IgD-negative memory B cell (primary cell): Measurements from ENCODE around the gene WNT5B. TPM values are rescaled to one million over a fixed set of nuclear protein-coding genes. Genes with fewer than 3 reads are reported as not detected.

Source experiments
- H3K27ac Mint-ChIP-seq, 3 donors: one replicate each; pipeline ENCODE4 v1.8.0; 2020 to 2022; ENCODE audit warnings: mild to moderate bottlenecking in 3 of 3, mixed read lengths in 3 of 3, moderate library complexity in 1 of 3
- H3K27me3 Mint-ChIP-seq: one replicate; pipeline ENCODE4 v1.8.0; 2021; ENCODE audit warnings: mixed read lengths
- H3K36me3 Mint-ChIP-seq: one replicate; pipeline ENCODE4 v1.8.0; 2020; ENCODE audit warnings: mild to moderate bottlenecking, mixed read lengths
- H3K4me1 Mint-ChIP-seq, 3 donors: one replicate each; pipeline ENCODE4 v1.8.0; 2020 to 2022; ENCODE audit warnings: mixed read lengths in 3 of 3, mild to moderate bottlenecking in 1 of 3
- H3K4me3 Mint-ChIP-seq, 4 donors: one replicate each; pipeline ENCODE4 v1.8.0; 2020 to 2022; ENCODE audit warnings: mild to moderate bottlenecking in 4 of 4, mixed read lengths in 4 of 4, moderate library complexity in 3 of 4
- H3K9me3 Mint-ChIP-seq, 3 donors: one replicate each; pipeline ENCODE4 v1.8.0; 2020 to 2021; ENCODE audit warnings: mixed read lengths in 3 of 3, mild to moderate bottlenecking in 1 of 3
- polyA plus RNA-seq: library from polyadenylated mRNA; unstranded; fragments of 300-500 nt; fragmentation: Illumina TruSeq; gene quantifications from one replicate; pipeline ENCODE4 v1.2.3, GENCODE V29; 2021

The WNT5B gene
- polyA plus RNA-seq, 1 donor from 2014 or later, result 0.33 TPM

GRCh38 chr12:1645819-1646218, 16.8 kb downstream of the WNT5B start:
- Mint-ChIP-seq H3K4me1 (peaks cover 10 to 12% (median 11%) of the 10 kb centered on the region in 3 donors), H3K9me3 (no peaks in the 10 kb centered on the region), H3K27ac (no peak overlapping the region), H3K36me3 (no peaks in the 10 kb centered on the region), H3K27me3 (peaks cover 8% of the 10 kb centered on the region), H3K4me3 (no peak overlapping the region)

- no peaks in the 10 kb centered on the region for H3K36me3 Mint-ChIP-seq
- H3K9me3 Mint-ChIP-seq, result no peaks in the 10 kb centered on the region
- peaks cover 8% of the 10 kb centered on the region for H3K27me3 Mint-ChIP-seq
- H3K4me1 Mint-ChIP-seq, result peaks cover 10 to 12% (median 11%) of the 10 kb centered on the region in 3 donors
- peak overlapping the region in 3 of 4 donors; percentile 50 to 79 (median 54) for H3K4me3 Mint-ChIP-seq
- peak overlapping the region in 1 of 3 donors; percentile 84 for H3K27ac Mint-ChIP-seq
These were observed 17.7 kb downstream of the WNT5B start for GRCh38 chr12:1646569-1647284.

GRCh38 chr12:1647285-1647669, 18.2 kb downstream of the WNT5B start:
- peaks cover 10 to 12% (median 11%) of the 10 kb centered on the region in 3 donors for H3K4me1 Mint-ChIP-seq
- H3K36me3 Mint-ChIP-seq, result no peaks in the 10 kb centered on the region
- peaks cover 10% of the 10 kb centered on the region for H3K27me3 Mint-ChIP-seq
- no peaks in the 10 kb centered on the region for H3K9me3 Mint-ChIP-seq
- peak overlapping the region in 1 of 3 donors; percentile 84 for H3K27ac Mint-ChIP-seq
- peak overlapping the region in 3 of 4 donors; percentile 50 to 79 (median 54) for H3K4me3 Mint-ChIP-seq

GRCh38 chr12:1650260-1650977, 21.4 kb downstream of the WNT5B start:
- H3K9me3 Mint-ChIP-seq, result no peaks in the 10 kb centered on the region
- no peaks in the 10 kb centered on the region for H3K36me3 Mint-ChIP-seq
- peaks cover 12% of the 10 kb centered on the region for H3K27me3 Mint-ChIP-seq
- H3K27ac Mint-ChIP-seq, result peak overlapping the region in 1 of 3 donors; percentile 3
- no peak overlapping the region for H3K4me3 Mint-ChIP-seq
- peaks cover 10 to 17% (median 11%) of the 10 kb centered on the region in 3 donors for H3K4me1 Mint-ChIP-seq

- no peaks in the 10 kb centered on the region for H3K36me3 Mint-ChIP-seq
- H3K27ac Mint-ChIP-seq, result no peak overlapping the region
- H3K9me3 Mint-ChIP-seq, result no peaks in the 10 kb centered on the region
- peaks cover 10% of the 10 kb centered on the region for H3K27me3 Mint-ChIP-seq
- H3K4me3 Mint-ChIP-seq, result no peak overlapping the region
- peaks cover 10 to 17% (median 10%) of the 10 kb centered on the region in 3 donors for H3K4me1 Mint-ChIP-seq
These were observed 21.9 kb downstream of the WNT5B start for GRCh38 chr12:1650978-1651361.

- Mint-ChIP-seq H3K27me3 (peaks cover 10% of the 10 kb centered on the region), H3K4me3 (no peak overlapping the region), H3K36me3 (no peaks in the 10 kb centered on the region), H3K4me1 (peaks cover 9 to 16% (median 9%) of the 10 kb centered on the region in 3 donors), H3K27ac (no peak overlapping the region), H3K9me3 (no peaks in the 10 kb centered on the region)
These were observed 22.9 kb downstream of the WNT5B start for GRCh38 chr12:1651946-1652345.

- Mint-ChIP-seq H3K27ac (peak overlapping the region in 1 of 3 donors; percentile 6), H3K9me3 (no peaks in the 10 kb centered on the region), H3K4me3 (no peak overlapping the region), H3K27me3 (peaks cover 5% of the 10 kb centered on the region), H3K36me3 (no peaks in the 10 kb centered on the region), H3K4me1 (peaks cover 4 to 9% (median 5%) of the 10 kb centered on the region in 3 donors)
These were observed 26.3 kb downstream of the WNT5B start for GRCh38 chr12:1655225-1655788.

- Mint-ChIP-seq H3K27ac (no peak overlapping the region), H3K36me3 (no peaks in the 10 kb centered on the region), H3K27me3 (peaks cover 3% of the 10 kb centered on the region), H3K4me1 (peaks cover 6 to 10% (median 7%) of the 10 kb centered on the region in 3 donors), H3K4me3 (no peak overlapping the region), H3K9me3 (no peaks in the 10 kb centered on the region)
These were observed 27.9 kb downstream of the WNT5B start for GRCh38 chr12:1656902-1657301.

- H3K27ac Mint-ChIP-seq, result no peak overlapping the region
- no peaks in the 10 kb centered on the region for H3K9me3 Mint-ChIP-seq
- no peak overlapping the region for H3K4me3 Mint-ChIP-seq
- H3K4me1 Mint-ChIP-seq, result peaks cover 5 to 8% (median 7%) of the 10 kb centered on the region in 3 donors
- H3K27me3 Mint-ChIP-seq, result peaks cover under 1% of the 10 kb centered on the region
- no peaks in the 10 kb centered on the region for H3K36me3 Mint-ChIP-seq
These were observed 28.7 kb downstream of the WNT5B start for GRCh38 chr12:1657688-1658087.

- no peaks in the 10 kb centered on the region for H3K9me3 Mint-ChIP-seq
- H3K27me3 Mint-ChIP-seq, result no peaks in the 10 kb centered on the region
- H3K4me1 Mint-ChIP-seq, result peaks cover 8 to 11% (median 9%) of the 10 kb centered on the region in 3 donors
- H3K36me3 Mint-ChIP-seq, result no peaks in the 10 kb centered on the region
- H3K27ac Mint-ChIP-seq, result peak overlapping the region; percentile 25 to 87 (median 65)
- H3K4me3 Mint-ChIP-seq, result peak overlapping the region in 3 of 4 donors; percentile 41 to 76 (median 50)
These were observed 31.5 kb downstream of the WNT5B start for GRCh38 chr12:1660304-1661187.

GRCh38 chr12:1661553-1662335, 32.7 kb downstream of the WNT5B start:
- Mint-ChIP-seq H3K4me1 (peaks cover 9 to 16% (median 13%) of the 10 kb centered on the region in 3 donors), H3K4me3 (peak overlapping the region; percentile 82 to 88 (median 86)), H3K9me3 (no peaks in the 10 kb centered on the region)

GRCh38 chr12:1662761-1663439, 33.9 kb downstream of the WNT5B start:
- Mint-ChIP-seq H3K36me3 (no peaks in the 10 kb centered on the region), H3K9me3 (no peaks in the 10 kb centered on the region), H3K27me3 (peaks cover 2% of the 10 kb centered on the region), H3K27ac (peak overlapping the region in 2 of 3 donors; percentile 60), H3K4me3 (peak overlapping the region; percentile 74 to 87 (median 84)), H3K4me1 (peaks cover 16 to 21% (median 20%) of the 10 kb centered on the region in 3 donors)

More at GRCh38 chr12:1661553-1662335, 32.7 kb downstream of the WNT5B start:
- H3K27ac Mint-ChIP-seq, result peak overlapping the region in 2 of 3 donors; percentile 73 to 74
- no peaks in the 10 kb centered on the region for H3K36me3 Mint-ChIP-seq
- H3K27me3 Mint-ChIP-seq, result peaks cover 2% of the 10 kb centered on the region

GRCh38 chr12:1663440-1664132, 34.6 kb downstream of the WNT5B start:
- Mint-ChIP-seq H3K4me3 (peak overlapping the region; percentile 74 to 87 (median 84)), H3K36me3 (no peaks in the 10 kb centered on the region), H3K27me3 (peaks cover 2% of the 10 kb centered on the region), H3K9me3 (no peaks in the 10 kb centered on the region), H3K4me1 (peaks cover 20 to 22% (median 22%) of the 10 kb centered on the region in 3 donors), H3K27ac (peak overlapping the region in 2 of 3 donors; percentile 60 to 88)
